HCT116 (cell line): ENCODE measurements around the gene SUGP2. TPM values are rescaled to one million over a fixed set of nuclear protein-coding genes. Genes with fewer than 3 reads are reported as not detected.

Experiments used
- ATAC-seq: fragments of 200-7000 bp; cut with Tn5 transposase; 2 replicates; pipeline ENCODE4 v1.9.1; 2020; ENCODE audit warnings: mild to moderate bottlenecking, moderate library complexity
- BruUV-seq: library from RNA; stranded (reverse); fragments of 400-500 nt; replicated peaks from 2 replicates; lab custom pipeline; 2021; lab: Mats Ljungman, UMichigan
- CTCF ChIA-PET: fragments of 300-600 bp; sonication (Branson Sonifier 250); formaldehyde crosslinking; loops from one replicate; lab custom pipeline; 2021; ENCODE audit warnings: antibody characterized with exemption; lab: Charles Lee
- POLR2A ChIA-PET: fragments of 300-600, 350-600 bp; sonication (Branson Sonifier 250); formaldehyde crosslinking; loops from one replicate; lab custom pipeline; 2021; ENCODE audit warnings: antibody characterized with exemption; lab: Charles Lee
- RAD21 ChIA-PET, 2 experiments: fragments of 300-600 bp; sonication (Branson Sonifier 250); formaldehyde crosslinking; loops; one replicate each; lab custom pipeline; 2023; ENCODE audit warnings: low total read pairs in 2 of 2; ENCODE audit not compliant: uncharacterized antibody in 2 of 2, unreplicated experiment in 2 of 2, low non-redundant PET in 1 of 2; lab: Charles Lee
- DNase-seq: peaks from one replicate; pipeline ENCODE4 v3.0.0-alpha.2; 2010; ENCODE audit warnings: low read depth, low spot score
- H2AFZ ChIP-seq: fragments of 200-600 bp; shearing (Covaris generic), sonication (generic); 2 replicates; pipeline ENCODE4 v1.6.1; 2017; ENCODE audit warnings: low read depth, mixed run types, mixed read lengths, antibody characterized with exemption, low read length; ENCODE audit not compliant: poor library complexity, severe bottlenecking
- H3K27ac ChIP-seq: 2 replicates; pipeline ENCODE4 v1.5.1; 2012; ENCODE audit warnings: low read depth, low read length
- H3K27me3 ChIP-seq: fragments of 200-600 bp; sonication (generic); 2 replicates; pipeline ENCODE4 v1.6.1; 2016; ENCODE audit warnings: mixed run types, low read length, mixed read lengths; ENCODE audit not compliant: insufficient read depth
- H3K36me3 ChIP-seq, 2 experiments: fragments of 200-500 bp in 1 of 2; fragments of 200-600 bp in 1 of 2; sonication (Bioruptor generic) in 1 of 2; sonication (generic) in 1 of 2; 2 replicates each; pipeline versions ENCODE4 v1.5.1 to v1.6.1; 2014 to 2016; ENCODE audit warnings: low read length in 2 of 2, inconsistent platforms in 1 of 2, mixed read lengths in 1 of 2, mixed run types in 1 of 2; ENCODE audit not compliant: insufficient read depth in 2 of 2, control insufficient read depth in 1 of 2
- H3K4me1 ChIP-seq, 2 experiments: fragments of 200-600 bp in 1 of 2; sonication (generic) in 1 of 2; 2 replicates each; pipeline versions ENCODE4 v1.5.1 to v1.6.1; 2012 to 2017; ENCODE audit warnings: low read length in 2 of 2, inconsistent platforms in 1 of 2, mild to moderate bottlenecking in 1 of 2, mixed read lengths in 1 of 2, mixed run types in 1 of 2, moderate library complexity in 1 of 2; ENCODE audit not compliant: insufficient read depth in 2 of 2, control insufficient read depth in 1 of 2
- H3K4me2 ChIP-seq: fragments of 200-600 bp; sonication (generic); 2 replicates; pipeline ENCODE4 v1.6.1; 2017; ENCODE audit warnings: mixed run types, low read length, mixed read lengths
- H3K4me3 ChIP-seq, 2 experiments: fragments of 200-600 bp in 1 of 2; sonication (generic) in 1 of 2; replicated peaks in 1 of 2; 2 replicates each; pipeline ENCODE4 v1.5.1; 2011 to 2016; ENCODE audit warnings: low read length in 2 of 2, control low read depth in 1 of 2, low read depth in 1 of 2, mild to moderate bottlenecking in 1 of 2, mixed read lengths in 1 of 2, mixed run types in 1 of 2
- H3K79me2 ChIP-seq: fragments of 200-600 bp; sonication (generic); 2 replicates; pipeline ENCODE4 v1.6.1; 2017; ENCODE audit warnings: mild to moderate bottlenecking, mixed run types, low read length, moderate library complexity, mixed read lengths; ENCODE audit not compliant: insufficient read depth
- H3K9ac ChIP-seq: fragments of 200-600 bp; sonication (generic); 2 replicates; pipeline ENCODE4 v1.6.1; 2016; ENCODE audit warnings: low read length, mixed read lengths
- H3K9me2 ChIP-seq: fragments of 200-600 bp; sonication (generic), shearing (Covaris generic); 2 replicates; pipeline ENCODE4 v1.6.1; 2017; ENCODE audit warnings: mixed run types, mild to moderate bottlenecking, moderate library complexity; ENCODE audit not compliant: insufficient read depth
- H3K9me3 ChIP-seq, 2 experiments: fragments of 200-500 bp in 1 of 2; fragments of 200-600 bp in 1 of 2; sonication (Bioruptor generic) in 1 of 2; sonication (generic) in 1 of 2; 2 replicates each; pipeline ENCODE4 v1.6.1; 2014 to 2017; ENCODE audit warnings: low read length in 2 of 2, mixed read lengths in 2 of 2, inconsistent platforms in 1 of 2, low read depth in 1 of 2, mild to moderate bottlenecking in 1 of 2, mixed run types in 1 of 2, moderate library complexity in 1 of 2; ENCODE audit not compliant: control insufficient read depth in 1 of 2, insufficient read depth in 1 of 2
- H4K20me1 ChIP-seq: fragments of 200-600 bp; sonication (generic), shearing (Covaris generic); 2 replicates; pipeline ENCODE4 v1.6.1; 2017; ENCODE audit warnings: mixed run types, mild to moderate bottlenecking, moderate library complexity; ENCODE audit not compliant: insufficient read depth
- CEBPB ChIP-seq: IDR thresholded peaks from 2 replicates; pipeline ENCODE4 v1.6.1; 2012; ENCODE audit warnings: low read depth
- ELF1 ChIP-seq: IDR thresholded peaks from 2 replicates; pipeline ENCODE4 v1.6.1; 2012; ENCODE audit warnings: low read depth, borderline replicate concordance
- EZH2 ChIP-seq: fragments of 200-600 bp; sonication (generic); IDR thresholded peaks from 2 replicates; pipeline ENCODE4 v1.6.1; 2017; ENCODE audit warnings: antibody characterized with exemption, mixed run types
- EZH2phosphoT487 ChIP-seq: fragments of 200-600 bp; IDR thresholded peaks from 2 replicates; pipeline ENCODE4 v1.6.1; 2018; ENCODE audit warnings: antibody characterized with exemption, borderline replicate concordance
- JUND ChIP-seq: IDR thresholded peaks from 2 replicates; pipeline ENCODE4 v1.6.1; 2012
- POLR2A ChIP-seq: IDR thresholded peaks from 2 replicates; pipeline ENCODE4 v1.7.0; 2011; ENCODE audit warnings: borderline replicate concordance; ENCODE audit not compliant: insufficient read depth, insufficient read length; ENCODE audit errors: extremely low read depth
- POLR2AphosphoS5 ChIP-seq: IDR thresholded peaks from 2 replicates; pipeline ENCODE4 v1.6.1; 2011; ENCODE audit warnings: mild to moderate bottlenecking, low read depth, low read length, moderate library complexity
- RAD21 ChIP-seq: IDR thresholded peaks from 2 replicates; pipeline ENCODE4 v1.6.1; 2012; ENCODE audit warnings: low read depth, mild to moderate bottlenecking
- SIN3A ChIP-seq: IDR thresholded peaks from 2 replicates; pipeline ENCODE4 v1.6.1; 2012; ENCODE audit warnings: low read depth
- SRF ChIP-seq: IDR thresholded peaks from 2 replicates; pipeline ENCODE4 v1.6.1; 2012; ENCODE audit warnings: low read depth
- TCF7L2 ChIP-seq: IDR thresholded peaks from 2 replicates; pipeline ENCODE4 v1.7.0; 2011; ENCODE audit warnings: borderline replicate concordance, inconsistent platforms; ENCODE audit not compliant: insufficient read depth, insufficient read length; ENCODE audit errors: extremely low read depth
- YY1 ChIP-seq: IDR thresholded peaks from 2 replicates; pipeline ENCODE4 v1.6.1; 2011; ENCODE audit warnings: low read length, low read depth, moderate library complexity, mild to moderate bottlenecking; ENCODE audit not compliant: insufficient replicate concordance; ENCODE audit errors: extremely low read depth
- ZFX ChIP-seq: fragments of 450-650 bp; IDR thresholded peaks from 2 replicates; pipeline ENCODE4 v1.6.1; 2017
- ZNF274 ChIP-seq: fragments of 200-500 bp; sonication (Bioruptor generic); IDR thresholded peaks from 2 replicates; pipeline ENCODE4 v1.6.1; 2014; ENCODE audit warnings: mild to moderate bottlenecking, low read depth, low read length, inconsistent platforms
- intact Hi-C: fragments of 100-400 bp; cut with micrococcal nuclease; formaldehyde crosslinking; loops from 2 replicates; pipeline ENCODE4 v1.10.0; 2022
- total RNA-seq: library from RNA; stranded (reverse); gene quantifications from one replicate; pipeline ENCODE4 v1.2.1, GENCODE V29; 2021; ENCODE audit not compliant: unreplicated experiment
- TF ChIP-seq, protein P1 (sequence below): IDR thresholded peaks from 2 replicates; pipeline ENCODE4 v1.6.1; 2012
- TF ChIP-seq, protein P2 (sequence below): IDR thresholded peaks from 2 replicates; pipeline ENCODE4 v1.6.1; 2012
- TF ChIP-seq, protein P3 (sequence below): IDR thresholded peaks from 2 replicates; pipeline ENCODE4 v1.6.1; 2011; ENCODE audit warnings: mild to moderate bottlenecking, low read length, moderate library complexity; ENCODE audit not compliant: insufficient replicate concordance; ENCODE audit errors: extremely low read depth
- TF ChIP-seq, protein P4 (sequence below): IDR thresholded peaks from 2 replicates; pipeline ENCODE4 v1.6.1; 2012; ENCODE audit warnings: low read depth

SUGP2 gene
- total RNA-seq, 1 experiment from 2014 or later, result 82.4 TPM

DNA sequence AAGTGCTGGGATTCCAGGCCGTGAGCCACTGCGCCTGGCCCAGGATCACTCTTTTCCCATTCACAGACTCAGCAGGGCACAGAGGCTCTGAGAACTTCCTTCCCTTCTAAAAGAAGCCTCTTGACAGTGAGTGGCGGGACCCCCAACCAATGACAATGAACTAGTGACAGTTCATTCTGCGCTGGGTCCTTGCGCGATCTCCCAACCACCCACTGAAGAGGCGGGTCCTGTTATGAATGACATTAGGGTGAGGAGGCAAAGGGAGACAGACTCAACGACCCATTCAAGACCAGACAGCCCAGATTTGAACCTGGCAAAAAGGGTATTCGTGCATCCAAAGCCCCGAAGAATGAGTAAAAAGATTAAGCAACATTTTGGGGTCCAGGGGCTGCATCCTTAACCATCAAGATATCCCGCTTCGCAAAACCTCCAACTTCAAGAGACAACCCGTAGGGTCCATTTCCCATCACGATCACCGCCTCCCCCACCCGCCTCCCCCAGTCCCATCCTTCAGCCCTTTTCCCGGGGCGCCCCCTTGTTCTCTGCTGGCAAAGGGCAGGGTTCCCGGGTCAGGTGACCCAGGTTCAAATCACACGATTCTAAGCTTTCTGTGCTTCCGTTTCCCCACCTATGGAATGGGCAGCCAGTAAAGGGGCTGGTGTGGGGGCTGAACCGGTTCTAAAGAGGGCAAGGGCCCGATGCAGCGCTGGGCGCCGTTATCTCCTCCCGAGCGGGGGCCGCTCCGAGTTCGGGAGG is 719 bp downstream of the SUGP2 start:
- no peak overlapping the region for H2AFZ ChIP-seq
- peaks cover 19 to 43% of the 10 kb centered on the region in 2 experiments for H3K36me3 ChIP-seq
- H3K27ac ChIP-seq, result peak overlapping the region; percentile 90
- peak; percentile 84 for DNase-seq
- H3K4me2 ChIP-seq, result peak overlapping the region; percentile 93
- peak overlapping the region; percentile 96 to 97 for H3K4me3 ChIP-seq
- H4K20me1 ChIP-seq, result no peaks in the 10 kb centered on the region
- ChIA-PET CTCF (no interaction called here), RAD21 (no interaction called here), POLR2A (no interaction called here)
- intact Hi-C loops, result no loop called here
- peaks cover 0 to 5% of the 10 kb centered on the region in 2 experiments; a peak in 1 of 4 replicates for H3K9me3 ChIP-seq
- ATAC-seq, result peak; percentile 71
- H3K79me2 ChIP-seq, result peaks cover 86% of the 10 kb centered on the region
- no peaks in the 10 kb centered on the region for H3K27me3 ChIP-seq
- TSS peak; percentile 83 for BruUV-seq
- H3K4me1 ChIP-seq, result peaks cover 9 to 18% of the 10 kb centered on the region in 2 experiments
- H3K9ac ChIP-seq, result peak overlapping the region; percentile 96
- no peaks in the 10 kb centered on the region for H3K9me2 ChIP-seq
- TF ChIP-seq ELF1 (no peak), CEBPB (no peak), SRF (no peak), EZH2phosphoT487 (no peak), YY1 (no peak), ZNF274 (no peak), SIN3A (0 out of 2 replicates have a peak, but pooled peaks have one; percentile 34), RAD21 (no peak), ZFX (no peak), TCF7L2 (no peak), EZH2 (no peak), JUND (no peak), POLR2A (peak; percentile 34), POLR2AphosphoS5 (no peak)
- TF ChIP-seq, protein P1, sequence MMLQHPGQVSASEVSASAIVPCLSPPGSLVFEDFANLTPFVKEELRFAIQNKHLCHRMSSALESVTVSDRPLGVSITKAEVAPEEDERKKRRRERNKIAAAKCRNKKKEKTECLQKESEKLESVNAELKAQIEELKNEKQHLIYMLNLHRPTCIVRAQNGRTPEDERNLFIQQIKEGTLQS, result no peak
- TF ChIP-seq, protein P2, sequence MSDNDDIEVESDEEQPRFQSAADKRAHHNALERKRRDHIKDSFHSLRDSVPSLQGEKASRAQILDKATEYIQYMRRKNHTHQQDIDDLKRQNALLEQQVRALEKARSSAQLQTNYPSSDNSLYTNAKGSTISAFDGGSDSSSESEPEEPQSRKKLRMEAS, result no peak; the same call in 1 of the 2 replicates
- TF ChIP-seq, protein P3, sequence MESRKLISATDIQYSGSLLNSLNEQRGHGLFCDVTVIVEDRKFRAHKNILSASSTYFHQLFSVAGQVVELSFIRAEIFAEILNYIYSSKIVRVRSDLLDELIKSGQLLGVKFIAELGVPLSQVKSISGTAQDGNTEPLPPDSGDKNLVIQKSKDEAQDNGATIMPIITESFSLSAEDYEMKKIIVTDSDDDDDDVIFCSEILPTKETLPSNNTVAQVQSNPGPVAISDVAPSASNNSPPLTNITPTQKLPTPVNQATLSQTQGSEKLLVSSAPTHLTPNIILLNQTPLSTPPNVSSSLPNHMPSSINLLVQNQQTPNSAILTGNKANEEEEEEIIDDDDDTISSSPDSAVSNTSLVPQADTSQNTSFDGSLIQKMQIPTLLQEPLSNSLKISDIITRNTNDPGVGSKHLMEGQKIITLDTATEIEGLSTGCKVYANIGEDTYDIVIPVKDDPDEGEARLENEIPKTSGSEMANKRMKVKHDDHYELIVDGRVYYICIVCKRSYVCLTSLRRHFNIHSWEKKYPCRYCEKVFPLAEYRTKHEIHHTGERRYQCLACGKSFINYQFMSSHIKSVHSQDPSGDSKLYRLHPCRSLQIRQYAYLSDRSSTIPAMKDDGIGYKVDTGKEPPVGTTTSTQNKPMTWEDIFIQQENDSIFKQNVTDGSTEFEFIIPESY, result no peak
- TF ChIP-seq, protein P4, sequence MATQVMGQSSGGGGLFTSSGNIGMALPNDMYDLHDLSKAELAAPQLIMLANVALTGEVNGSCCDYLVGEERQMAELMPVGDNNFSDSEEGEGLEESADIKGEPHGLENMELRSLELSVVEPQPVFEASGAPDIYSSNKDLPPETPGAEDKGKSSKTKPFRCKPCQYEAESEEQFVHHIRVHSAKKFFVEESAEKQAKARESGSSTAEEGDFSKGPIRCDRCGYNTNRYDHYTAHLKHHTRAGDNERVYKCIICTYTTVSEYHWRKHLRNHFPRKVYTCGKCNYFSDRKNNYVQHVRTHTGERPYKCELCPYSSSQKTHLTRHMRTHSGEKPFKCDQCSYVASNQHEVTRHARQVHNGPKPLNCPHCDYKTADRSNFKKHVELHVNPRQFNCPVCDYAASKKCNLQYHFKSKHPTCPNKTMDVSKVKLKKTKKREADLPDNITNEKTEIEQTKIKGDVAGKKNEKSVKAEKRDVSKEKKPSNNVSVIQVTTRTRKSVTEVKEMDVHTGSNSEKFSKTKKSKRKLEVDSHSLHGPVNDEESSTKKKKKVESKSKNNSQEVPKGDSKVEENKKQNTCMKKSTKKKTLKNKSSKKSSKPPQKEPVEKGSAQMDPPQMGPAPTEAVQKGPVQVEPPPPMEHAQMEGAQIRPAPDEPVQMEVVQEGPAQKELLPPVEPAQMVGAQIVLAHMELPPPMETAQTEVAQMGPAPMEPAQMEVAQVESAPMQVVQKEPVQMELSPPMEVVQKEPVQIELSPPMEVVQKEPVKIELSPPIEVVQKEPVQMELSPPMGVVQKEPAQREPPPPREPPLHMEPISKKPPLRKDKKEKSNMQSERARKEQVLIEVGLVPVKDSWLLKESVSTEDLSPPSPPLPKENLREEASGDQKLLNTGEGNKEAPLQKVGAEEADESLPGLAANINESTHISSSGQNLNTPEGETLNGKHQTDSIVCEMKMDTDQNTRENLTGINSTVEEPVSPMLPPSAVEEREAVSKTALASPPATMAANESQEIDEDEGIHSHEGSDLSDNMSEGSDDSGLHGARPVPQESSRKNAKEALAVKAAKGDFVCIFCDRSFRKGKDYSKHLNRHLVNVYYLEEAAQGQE, result no peak
